ENCODE results near the gene C6orf52. TPM values are rescaled to one million over a fixed set of nuclear protein-coding genes. Genes with fewer than 3 reads are reported as not detected.
"Not testable (repeated sequence)": the region's sequence is repeated elsewhere in the genome, so short reads cannot be mapped to it uniquely, and the experiment has no call there.

Gene C6orf52
- total RNA-seq, 1 experiment from 2014 or later = 6.5 TPM

DNA sequence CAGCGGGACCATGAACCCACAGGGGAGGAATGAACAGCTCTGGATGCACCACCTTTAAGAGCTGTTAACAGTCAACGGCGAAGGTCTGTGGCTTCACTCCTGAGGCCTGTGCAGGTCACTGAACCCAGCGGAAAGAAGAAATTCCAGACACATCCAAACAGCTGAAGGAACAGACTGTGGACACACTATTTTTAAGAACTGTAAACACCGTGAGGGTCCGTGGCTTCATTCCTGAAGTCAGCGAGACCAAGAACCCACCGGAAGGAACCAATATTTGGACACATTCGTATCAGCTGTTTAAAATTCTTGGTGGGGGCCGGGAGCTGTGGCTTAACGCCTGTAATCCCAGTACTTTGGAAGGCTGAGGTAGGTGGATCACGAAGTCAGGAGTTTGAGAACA, 47.8 kb upstream of the C6orf52 start:
- in situ Hi-C loops (cut with HindIII; ENCODE audit: low pct_unique_long_range_greater_than_20kb, low sequenced_read_pairs) (no loop called here), intact Hi-C loops (cut with micrococcal nuclease; ENCODE audit: unreplicated experiment) (no loop called here)
- Histone ChIP-seq H3K27me3 (ENCODE audit: control insufficient read depth, insufficient read depth, low read length) (no peaks in the 10 kb centered on the region), H3K4me3 (ENCODE audit: low read depth in 2 of 2, low read length in 2 of 2) (no peak overlapping the region), H3K9me3 (ENCODE audit: control insufficient read depth, insufficient read depth, low read depth, low read length) (no peaks in the 10 kb centered on the region), H3K36me3 (ENCODE audit: control insufficient read depth, insufficient read depth, low read length) (no peaks in the 10 kb centered on the region), H3K4me1 (ENCODE audit: control insufficient read depth, insufficient read depth, low read length) (peaks cover 24% of the 10 kb centered on the region), H3K27ac (ENCODE audit: low read length) (no peak overlapping the region)
- ChIA-PET CTCF (no interaction called here), POLR2A (no interaction called here)
- no peak for DNase-seq (ENCODE audit: low read depth, low spot score)
- ATAC-seq = no peak
- no TSS peak for BruUV-seq (replicated peaks)
- TF ChIP-seq, protein P1, sequence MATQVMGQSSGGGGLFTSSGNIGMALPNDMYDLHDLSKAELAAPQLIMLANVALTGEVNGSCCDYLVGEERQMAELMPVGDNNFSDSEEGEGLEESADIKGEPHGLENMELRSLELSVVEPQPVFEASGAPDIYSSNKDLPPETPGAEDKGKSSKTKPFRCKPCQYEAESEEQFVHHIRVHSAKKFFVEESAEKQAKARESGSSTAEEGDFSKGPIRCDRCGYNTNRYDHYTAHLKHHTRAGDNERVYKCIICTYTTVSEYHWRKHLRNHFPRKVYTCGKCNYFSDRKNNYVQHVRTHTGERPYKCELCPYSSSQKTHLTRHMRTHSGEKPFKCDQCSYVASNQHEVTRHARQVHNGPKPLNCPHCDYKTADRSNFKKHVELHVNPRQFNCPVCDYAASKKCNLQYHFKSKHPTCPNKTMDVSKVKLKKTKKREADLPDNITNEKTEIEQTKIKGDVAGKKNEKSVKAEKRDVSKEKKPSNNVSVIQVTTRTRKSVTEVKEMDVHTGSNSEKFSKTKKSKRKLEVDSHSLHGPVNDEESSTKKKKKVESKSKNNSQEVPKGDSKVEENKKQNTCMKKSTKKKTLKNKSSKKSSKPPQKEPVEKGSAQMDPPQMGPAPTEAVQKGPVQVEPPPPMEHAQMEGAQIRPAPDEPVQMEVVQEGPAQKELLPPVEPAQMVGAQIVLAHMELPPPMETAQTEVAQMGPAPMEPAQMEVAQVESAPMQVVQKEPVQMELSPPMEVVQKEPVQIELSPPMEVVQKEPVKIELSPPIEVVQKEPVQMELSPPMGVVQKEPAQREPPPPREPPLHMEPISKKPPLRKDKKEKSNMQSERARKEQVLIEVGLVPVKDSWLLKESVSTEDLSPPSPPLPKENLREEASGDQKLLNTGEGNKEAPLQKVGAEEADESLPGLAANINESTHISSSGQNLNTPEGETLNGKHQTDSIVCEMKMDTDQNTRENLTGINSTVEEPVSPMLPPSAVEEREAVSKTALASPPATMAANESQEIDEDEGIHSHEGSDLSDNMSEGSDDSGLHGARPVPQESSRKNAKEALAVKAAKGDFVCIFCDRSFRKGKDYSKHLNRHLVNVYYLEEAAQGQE (IDR thresholded peaks at IDR 0.05; ENCODE audit: insufficient read depth in 1 of 2, low read depth in 2 of 2, low read length in 1 of 2) = no peak
- TF ChIP-seq, protein P2, sequence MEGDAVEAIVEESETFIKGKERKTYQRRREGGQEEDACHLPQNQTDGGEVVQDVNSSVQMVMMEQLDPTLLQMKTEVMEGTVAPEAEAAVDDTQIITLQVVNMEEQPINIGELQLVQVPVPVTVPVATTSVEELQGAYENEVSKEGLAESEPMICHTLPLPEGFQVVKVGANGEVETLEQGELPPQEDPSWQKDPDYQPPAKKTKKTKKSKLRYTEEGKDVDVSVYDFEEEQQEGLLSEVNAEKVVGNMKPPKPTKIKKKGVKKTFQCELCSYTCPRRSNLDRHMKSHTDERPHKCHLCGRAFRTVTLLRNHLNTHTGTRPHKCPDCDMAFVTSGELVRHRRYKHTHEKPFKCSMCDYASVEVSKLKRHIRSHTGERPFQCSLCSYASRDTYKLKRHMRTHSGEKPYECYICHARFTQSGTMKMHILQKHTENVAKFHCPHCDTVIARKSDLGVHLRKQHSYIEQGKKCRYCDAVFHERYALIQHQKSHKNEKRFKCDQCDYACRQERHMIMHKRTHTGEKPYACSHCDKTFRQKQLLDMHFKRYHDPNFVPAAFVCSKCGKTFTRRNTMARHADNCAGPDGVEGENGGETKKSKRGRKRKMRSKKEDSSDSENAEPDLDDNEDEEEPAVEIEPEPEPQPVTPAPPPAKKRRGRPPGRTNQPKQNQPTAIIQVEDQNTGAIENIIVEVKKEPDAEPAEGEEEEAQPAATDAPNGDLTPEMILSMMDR (IDR thresholded peaks at IDR 0.05) = no peak

DNA sequence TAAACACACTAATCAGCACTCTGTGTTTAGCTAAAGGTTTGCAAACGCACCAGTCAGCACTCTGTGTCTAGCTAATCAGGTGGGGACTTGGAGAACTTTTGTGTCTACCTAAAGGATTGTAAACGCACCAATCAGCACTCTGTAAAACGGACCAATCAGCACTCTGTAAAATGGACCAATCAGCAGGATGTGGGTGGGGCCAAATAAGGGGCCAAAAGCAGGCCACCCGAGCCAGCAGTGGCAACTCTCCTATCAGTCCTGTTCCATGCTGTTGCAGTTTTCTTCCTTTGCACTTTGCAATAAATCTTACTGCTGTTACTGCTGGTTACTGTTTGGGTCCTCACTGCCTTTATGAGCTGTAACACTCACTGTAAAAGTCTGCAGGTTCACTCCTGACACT, 47.2 kb upstream of the C6orf52 start:
- H3K9me3 ChIP-seq (ENCODE audit: control insufficient read depth, insufficient read depth, low read depth, low read length); DNase-seq (ENCODE audit: low read depth, low spot score); BruUV-seq (replicated peaks); H3K27ac ChIP-seq (ENCODE audit: low read length); H3K36me3 ChIP-seq (ENCODE audit: control insufficient read depth, insufficient read depth, low read length); CTCF ChIA-PET; H3K27me3 ChIP-seq (ENCODE audit: control insufficient read depth, insufficient read depth, low read length); POLR2A ChIA-PET; in situ Hi-C loops (cut with HindIII; ENCODE audit: low pct_unique_long_range_greater_than_20kb, low sequenced_read_pairs); H3K4me3 ChIP-seq (ENCODE audit: low read depth in 2 of 2, low read length in 2 of 2); ATAC-seq; intact Hi-C loops (cut with micrococcal nuclease; ENCODE audit: unreplicated experiment): not testable (repeated sequence)
- peaks cover 23% of the 10 kb centered on the region for H3K4me1 ChIP-seq (ENCODE audit: control insufficient read depth, insufficient read depth, low read length)

DNA sequence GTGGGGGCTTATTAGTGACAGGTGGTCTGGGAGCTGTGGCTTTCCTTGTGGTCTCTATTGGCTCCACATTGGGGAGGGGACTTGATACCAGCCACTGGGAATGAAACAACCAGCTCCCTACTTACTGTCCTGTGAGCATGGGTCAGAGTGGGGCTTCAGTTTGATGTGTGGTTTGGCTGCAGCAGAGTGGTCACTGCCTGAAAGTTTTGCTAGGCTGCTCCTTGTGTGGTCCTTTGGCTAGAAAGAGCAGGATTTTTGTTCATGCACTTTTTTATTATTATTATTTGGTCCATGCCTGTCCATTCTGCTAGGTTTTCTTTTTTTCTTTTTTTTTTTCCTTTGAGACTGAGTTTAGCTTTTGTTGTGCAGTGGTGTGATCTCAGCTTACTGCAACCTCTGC, 45.6 kb upstream of the C6orf52 start:
- peak overlapping the region; percentile 32; the same call in 1 of the 2 replicates for H3K27ac ChIP-seq (ENCODE audit: low read length)
- in situ Hi-C loops (cut with HindIII; ENCODE audit: low pct_unique_long_range_greater_than_20kb, low sequenced_read_pairs) = no loop called here
- H3K27me3 ChIP-seq (ENCODE audit: control insufficient read depth, insufficient read depth, low read length) = no peaks in the 10 kb centered on the region
- H3K4me3 ChIP-seq (ENCODE audit: low read depth in 2 of 2, low read length in 2 of 2) = no peak overlapping the region
- ATAC-seq (no peak), DNase-seq (ENCODE audit: low read depth, low spot score) (no peak)
- intact Hi-C loops (cut with micrococcal nuclease; ENCODE audit: unreplicated experiment) = no loop called here
- no peaks in the 10 kb centered on the region for H3K9me3 ChIP-seq (ENCODE audit: control insufficient read depth, insufficient read depth, low read depth, low read length)
- TF ChIP-seq POLR2AphosphoS5 (IDR thresholded peaks at IDR 0.05; ENCODE audit: low read depth, low read length) (no peak), TCF7L2 (IDR thresholded peaks at IDR 0.05; ENCODE audit: low read depth, low read length) (no peak)
- TF ChIP-seq, protein P1 (IDR thresholded peaks at IDR 0.05; ENCODE audit: insufficient read depth in 1 of 2, low read depth in 2 of 2, low read length in 1 of 2) = no peak
- no peaks in the 10 kb centered on the region for H3K36me3 ChIP-seq (ENCODE audit: control insufficient read depth, insufficient read depth, low read length)
- BruUV-seq (replicated peaks) = no TSS peak
- POLR2A ChIA-PET = no interaction called here
- H3K4me1 ChIP-seq (ENCODE audit: control insufficient read depth, insufficient read depth, low read length) = peaks cover 18% of the 10 kb centered on the region
- CTCF ChIA-PET = no interaction called here

All from Panc1 (cell line).